Cortex of kidney (tissue), 1 donor: ENCODE measurements around the gene NAA38.

Experiments
- DNase-seq: peaks from one replicate; lab custom pipeline; 2025; lab: John Stamatoyannopoulos, UW

NAA38 gene, protein sequence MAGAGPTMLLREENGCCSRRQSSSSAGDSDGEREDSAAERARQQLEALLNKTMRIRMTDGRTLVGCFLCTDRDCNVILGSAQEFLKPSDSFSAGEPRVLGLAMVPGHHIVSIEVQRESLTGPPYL

DNA sequence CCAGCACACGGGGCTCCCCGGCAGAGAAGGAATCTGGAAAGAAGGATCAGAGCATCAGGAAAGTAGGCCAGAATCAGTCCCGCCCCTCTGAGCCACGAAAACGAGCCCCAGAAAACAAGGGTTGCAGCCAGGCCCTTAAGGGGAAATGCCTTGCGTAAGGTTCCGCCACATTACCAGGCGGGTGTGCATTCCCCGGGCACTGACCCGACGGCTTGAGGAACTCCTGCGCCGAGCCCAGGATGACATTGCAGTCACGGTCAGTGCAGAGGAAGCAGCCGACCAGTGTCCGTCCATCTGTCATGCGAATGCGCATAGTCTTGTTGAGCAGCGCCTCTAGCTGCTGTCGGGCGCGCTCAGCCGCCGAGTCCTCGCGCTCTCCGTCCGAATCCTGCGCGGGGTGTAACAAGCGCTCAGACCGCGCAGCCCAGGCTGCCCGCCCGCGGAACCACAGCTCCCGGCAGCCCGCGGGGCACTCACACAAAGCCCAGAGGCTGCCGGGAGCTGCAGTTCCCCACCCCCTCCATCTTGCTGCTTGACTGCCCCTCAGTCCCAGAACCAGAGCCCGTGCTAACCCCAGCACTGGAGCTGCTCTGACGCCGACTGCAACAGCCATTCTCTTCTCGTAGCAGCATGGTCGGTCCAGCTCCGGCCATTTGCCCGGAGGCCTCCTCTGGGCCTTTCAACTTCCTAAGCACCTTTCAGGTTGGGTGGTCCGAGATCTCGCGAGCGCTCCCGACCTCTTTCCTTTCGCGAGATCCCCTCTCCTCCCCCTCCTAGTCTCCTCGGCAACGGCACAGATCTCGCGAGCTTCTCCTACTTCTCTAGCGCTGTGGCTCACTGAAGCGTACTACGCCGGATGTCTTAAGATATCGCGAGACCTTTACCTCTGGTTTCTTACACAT, at the start of gene NAA38:
TSS of gene NAA38 (minus strand) at position 749 of the 902 bp plus-strand sequence. CDS start at position 653, 96 bp downstream.
- DNase-seq: no peak

GRCh38 chr17:7903154-7904103, 46.1 kb upstream of the NAA38 start:
- DNase-seq: no peak

DNA sequence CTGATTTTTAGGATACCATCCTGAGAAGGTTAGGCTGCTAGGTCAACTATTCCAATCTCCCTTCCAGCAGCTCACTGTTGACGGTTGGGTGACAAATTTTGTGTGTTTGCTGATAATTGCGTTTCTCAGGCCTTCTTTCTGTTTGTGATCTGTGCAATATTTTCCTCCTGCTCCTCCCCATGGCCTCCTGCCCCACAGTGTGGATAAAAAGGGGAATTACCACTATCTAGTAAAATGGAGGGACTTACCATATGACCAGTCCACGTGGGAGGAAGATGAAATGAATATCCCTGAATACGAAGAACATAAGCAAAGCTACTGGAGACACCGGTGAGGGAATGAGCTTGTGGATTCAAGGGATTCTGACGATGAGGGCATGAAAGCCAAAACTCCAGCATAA, 40.4 kb upstream of the NAA38 start:
- no peak for DNase-seq

- no peak for DNase-seq
These were observed 39.7 kb upstream of the NAA38 start for GRCh38 chr17:7897090-7897489.

- no peak for DNase-seq
These were observed 37.5 kb upstream of the NAA38 start for GRCh38 chr17:7894866-7895265.

- no peak for DNase-seq
These were observed 36.9 kb upstream of the NAA38 start for GRCh38 chr17:7894226-7894625.

- DNase-seq: no peak
These were observed 36.0 kb upstream of the NAA38 start for GRCh38 chr17:7893187-7893880.

DNA sequence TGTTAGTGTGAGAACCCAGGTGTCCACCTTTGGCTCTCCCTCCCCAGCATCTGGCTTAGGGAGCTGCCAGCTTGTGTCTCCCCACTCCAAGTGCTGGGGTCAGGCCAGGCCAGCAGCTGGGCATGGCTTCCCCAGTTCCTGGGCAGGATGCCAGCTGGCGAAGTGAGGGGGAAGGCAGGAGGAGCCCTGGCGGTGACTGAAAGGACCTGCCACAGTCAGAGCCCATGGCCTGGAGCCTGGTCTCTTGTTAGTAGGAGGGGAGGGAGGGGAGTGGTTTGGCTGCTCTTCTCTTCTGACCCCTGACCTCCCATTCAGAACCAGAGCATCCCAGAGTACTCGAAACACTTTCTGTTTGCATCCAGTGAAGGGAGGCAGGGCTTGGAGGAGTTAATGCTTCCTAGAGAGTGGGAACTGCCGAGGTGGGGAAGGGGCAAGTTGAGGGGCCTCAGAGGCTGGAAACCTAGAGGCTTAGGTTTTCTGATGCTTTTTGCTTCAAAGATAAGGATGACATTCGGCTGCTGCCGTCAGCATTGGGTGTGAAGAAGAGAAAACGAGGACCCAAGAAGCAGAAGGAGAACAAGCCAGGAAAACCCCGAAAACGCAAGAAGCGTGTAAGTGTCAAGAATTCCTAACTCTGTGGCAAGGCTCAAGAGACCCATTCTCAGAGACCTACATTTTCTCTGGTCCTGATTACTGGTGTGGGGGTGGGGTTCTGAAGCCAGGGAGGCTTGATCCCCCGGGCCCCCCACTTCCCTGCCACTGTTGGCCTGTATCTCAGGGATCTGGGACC, 32.0 kb upstream of the NAA38 start:
- DNase-seq: no peak

- no peak for DNase-seq
These were observed 31.0 kb upstream of the NAA38 start, which contains the start of gene CHD3 for GRCh38 chr17:7888184-7888920. TSS of gene CHD3 (plus strand) at chr17:7888789. CDS start at chr17:7889001, 212 bp downstream.

DNA sequence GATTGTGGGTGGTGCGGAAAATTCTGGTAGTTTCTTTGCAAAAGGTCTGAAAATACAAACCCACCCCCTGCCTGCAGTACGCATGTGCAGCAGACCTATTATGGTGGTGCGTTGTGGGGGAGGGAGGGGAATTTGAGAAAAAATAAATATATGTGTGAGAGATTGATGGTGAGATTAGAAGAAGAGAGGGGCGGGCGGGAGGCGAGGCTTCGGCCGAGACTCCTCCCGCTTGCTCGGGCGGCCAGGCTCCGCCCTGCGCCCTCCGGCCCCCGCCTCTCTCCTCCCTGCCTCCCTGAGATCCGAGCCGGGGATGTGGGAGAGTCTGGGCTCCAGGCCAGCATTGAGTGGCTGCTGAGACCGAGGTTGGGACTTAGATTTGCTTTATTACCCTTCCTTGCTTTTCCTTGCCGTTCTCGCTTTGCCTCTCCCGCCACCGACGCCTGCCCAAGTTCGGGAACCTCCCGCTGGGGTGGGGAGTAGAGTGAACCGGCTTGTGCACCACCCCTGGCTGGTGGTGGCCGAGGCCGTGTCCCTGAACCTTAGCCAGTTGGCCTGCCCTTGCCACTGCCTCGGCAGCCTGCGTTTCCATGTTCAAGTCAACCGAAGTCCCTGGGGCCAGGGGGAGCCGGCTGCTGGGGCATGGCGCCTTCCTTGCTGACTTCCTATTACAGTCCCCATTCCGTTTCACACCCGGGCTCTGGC, 30.3 kb upstream of the NAA38 start:
- DNase-seq: no peak

GRCh38 chr17:7887038-7887481, 29.7 kb upstream of the NAA38 start:
- no peak for DNase-seq

DNA sequence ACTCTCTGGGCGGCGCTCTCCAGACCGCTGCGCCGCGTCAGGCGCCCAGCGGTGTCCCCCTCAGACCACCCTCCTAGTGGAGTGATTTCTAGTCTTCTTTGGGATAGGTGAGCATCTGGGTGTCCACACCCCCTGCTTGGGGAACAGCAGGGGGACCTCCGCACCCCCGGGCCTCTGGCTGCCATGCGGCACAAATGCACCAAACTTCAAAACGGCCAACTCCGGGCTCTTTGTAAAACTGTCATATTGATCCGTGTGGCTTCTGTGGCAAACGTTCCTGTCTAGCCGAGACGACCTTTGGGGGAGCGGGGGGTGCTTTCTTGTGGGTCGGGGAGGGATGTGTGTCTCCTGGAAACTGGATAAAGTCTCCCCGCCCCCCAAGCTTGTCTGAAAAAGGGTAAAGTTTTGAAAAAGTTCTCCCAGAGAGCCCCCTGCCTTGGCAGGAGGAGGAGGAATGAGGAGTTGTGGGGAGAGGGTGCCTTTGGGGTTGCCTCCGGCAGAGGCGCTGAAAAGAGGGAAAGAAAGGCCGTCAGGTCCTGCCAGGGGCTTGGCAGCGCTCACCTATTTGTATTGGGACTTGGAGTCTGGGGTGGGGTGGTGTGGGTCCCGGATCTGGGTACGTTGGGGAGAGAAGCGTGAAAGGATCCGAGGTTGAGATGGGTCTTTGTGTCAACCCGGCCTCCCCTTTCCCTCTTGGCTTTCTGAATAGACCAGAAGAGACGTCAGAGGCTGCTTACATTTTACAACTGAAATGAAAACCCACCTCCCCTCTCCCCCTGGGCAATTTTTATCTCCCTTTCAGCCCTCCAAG, 29.1 kb upstream of the NAA38 start:
- no peak for DNase-seq

GRCh38 chr17:7885367-7886226, 28.2 kb upstream of the NAA38 start:
- DNase-seq: no peak

- no peak for DNase-seq
These were observed 27.4 kb upstream of the NAA38 start for GRCh38 chr17:7884581-7885366.

DNA sequence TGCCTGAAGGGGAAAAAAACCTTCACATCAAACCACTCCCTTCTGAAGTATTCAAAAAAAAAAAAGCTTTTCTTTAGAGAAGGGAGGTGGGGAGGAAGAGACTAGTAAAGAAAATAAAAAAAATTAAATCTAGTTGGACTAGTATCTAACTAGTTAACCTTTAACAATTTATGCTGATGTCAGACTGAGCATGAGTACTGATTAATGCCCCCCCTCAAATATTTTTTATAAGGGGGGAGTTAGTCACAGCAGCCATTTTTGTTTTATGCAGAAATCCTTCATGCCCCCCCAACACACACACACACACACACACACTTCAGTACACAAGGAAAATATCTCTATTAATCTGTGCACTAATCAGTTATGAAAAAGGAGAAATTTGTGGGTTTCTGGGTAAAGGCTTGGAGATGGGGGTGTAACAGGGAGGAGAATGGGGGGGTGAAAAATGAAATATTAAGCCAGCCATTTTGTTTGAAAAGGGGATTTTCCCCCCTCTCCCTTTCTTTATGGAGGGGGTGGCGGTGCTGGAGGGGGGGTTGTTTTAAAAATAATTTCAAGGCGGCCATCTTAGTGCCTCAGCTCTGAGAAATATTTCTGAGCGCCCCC, 26.5 kb upstream of the NAA38 start:
- no peak for DNase-seq

- DNase-seq: no peak
These were observed 25.3 kb upstream of the NAA38 start for GRCh38 chr17:7882629-7883028.
